ENCODE results near the gene SLC7A6.

Gene SLC7A6

DNA sequence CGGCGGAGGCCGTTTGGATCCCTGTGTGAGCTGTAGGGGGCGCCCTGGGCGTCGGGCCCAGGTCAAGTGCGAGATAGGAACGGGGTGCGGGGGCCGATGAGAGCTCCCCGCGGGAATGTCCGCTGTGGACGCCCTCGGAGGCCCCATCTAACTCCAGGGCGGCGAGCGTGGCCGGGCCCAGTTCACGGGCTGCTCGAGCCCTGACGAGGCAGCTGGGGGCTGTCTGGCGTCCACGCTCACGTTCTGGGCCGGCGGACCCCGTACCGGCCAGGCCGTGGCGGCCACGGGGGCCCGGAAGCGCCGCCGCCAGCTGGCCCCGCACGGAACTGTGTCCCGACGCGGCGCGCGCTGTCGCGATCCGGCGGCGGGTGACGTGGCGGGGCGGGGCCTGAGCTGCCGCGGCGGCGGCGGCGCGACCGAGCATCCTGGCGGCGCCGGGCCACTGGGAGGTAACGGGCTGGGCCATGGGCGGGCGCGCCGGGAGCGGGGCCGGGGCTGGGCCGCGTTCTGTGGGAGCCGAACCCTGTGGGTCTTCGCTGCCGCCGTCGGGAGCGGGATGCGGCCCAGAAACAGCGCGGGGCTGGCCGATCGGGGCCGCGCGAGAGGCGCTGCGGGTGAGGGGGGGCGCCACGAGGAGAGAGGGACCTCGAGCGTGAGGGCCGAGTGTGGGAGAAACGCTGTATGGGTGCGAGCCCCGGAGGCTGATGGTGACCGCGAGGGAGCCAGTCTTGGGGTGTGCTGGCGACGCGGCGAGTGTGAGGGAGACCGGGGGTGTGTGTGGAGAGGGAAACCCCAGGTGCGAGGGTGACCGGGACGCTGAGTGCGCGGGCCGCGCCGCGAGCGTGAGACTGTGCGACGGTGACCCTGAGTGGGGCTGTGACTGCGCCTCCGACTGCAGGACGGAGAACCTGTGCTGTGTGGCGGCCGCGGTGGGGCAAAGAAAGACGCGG lies at the start of gene SLC7A6:
Gene SLC7A6, plus strand, starts transcription at position 399 of the 950 bp plus-strand sequence. CDS start 10,201 bp downstream, outside the sequence.
- DNase-seq (ENCODE audit: low read depth in 2 of 2), result peak; percentile 63 to 80

DNA sequence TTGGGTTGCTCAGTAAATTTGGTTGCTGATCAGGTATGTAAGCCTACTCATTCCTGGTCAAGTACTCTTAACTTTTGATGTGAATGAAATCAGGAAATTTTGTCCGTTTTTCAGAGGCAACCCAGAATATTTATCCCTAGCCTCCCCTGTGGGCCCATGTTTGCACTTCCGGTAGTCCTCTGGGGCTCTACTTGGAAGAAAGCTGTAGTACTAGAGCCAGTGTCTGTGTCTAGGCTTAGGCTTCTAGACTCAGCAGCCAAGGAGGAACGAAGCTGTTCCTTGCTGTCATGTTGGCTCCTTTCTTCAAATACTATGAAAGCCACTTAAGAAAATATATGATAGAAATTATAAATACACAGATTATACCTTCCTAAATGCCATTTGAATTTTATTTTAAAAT lies 49.6 kb upstream of the SLC7A6 start:
- DNase-seq (ENCODE audit: low read depth in 2 of 2), result no peak

- no peak for DNase-seq (ENCODE audit: low read depth in 2 of 2)
Measured at GRCh38 chr16:68215302-68215701, 49.0 kb upstream of the SLC7A6 start.

GRCh38 chr16:68216240-68216639 lies 48.1 kb upstream of the SLC7A6 start:
- DNase-seq (ENCODE audit: low read depth in 2 of 2), result no peak

- no peak for DNase-seq (ENCODE audit: low read depth in 2 of 2)
Measured at GRCh38 chr16:68217506-68217905, 46.8 kb upstream of the SLC7A6 start.

DNA sequence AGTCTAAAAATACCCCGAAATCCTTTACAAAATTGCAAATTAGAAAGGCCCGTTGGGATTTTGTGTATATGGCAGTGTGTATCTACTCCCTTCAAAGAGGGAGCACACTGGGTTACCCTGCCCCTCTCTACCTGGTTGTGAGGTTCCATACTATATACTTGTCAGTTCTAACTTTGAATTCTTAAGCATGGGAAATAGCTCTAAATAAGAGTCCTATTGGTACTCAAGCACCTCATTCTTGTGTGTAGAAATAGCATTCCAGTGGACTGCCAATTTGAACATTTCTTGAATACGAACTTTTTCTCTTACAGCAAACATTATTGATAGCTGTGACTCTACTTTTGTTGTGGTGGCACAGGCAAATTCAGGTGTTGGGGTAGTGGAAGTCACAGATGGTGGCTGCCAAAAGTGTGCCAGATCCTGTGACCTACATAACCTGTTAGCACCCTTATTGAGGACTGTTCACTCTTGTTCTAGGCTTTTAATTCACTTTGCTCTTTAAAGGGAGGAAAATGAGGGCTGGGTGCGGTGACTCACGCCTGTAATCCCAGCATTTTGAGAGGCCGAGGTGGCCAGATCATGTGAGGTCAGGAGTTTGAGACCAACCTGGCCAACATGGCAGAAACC lies 44.5 kb upstream of the SLC7A6 start:
- DNase-seq (ENCODE audit: low read depth in 2 of 2), result no peak

- no peak for DNase-seq (ENCODE audit: low read depth in 2 of 2)
Measured at GRCh38 chr16:68223072-68223471, 41.3 kb upstream of the SLC7A6 start.

- DNase-seq (ENCODE audit: low read depth in 2 of 2), result no peak
Measured at GRCh38 chr16:68226116-68226515, 38.2 kb upstream of the SLC7A6 start.

- no peak for DNase-seq (ENCODE audit: low read depth in 2 of 2)
Measured at GRCh38 chr16:68227183-68227793, 37.0 kb upstream of the SLC7A6 start.

DNA sequence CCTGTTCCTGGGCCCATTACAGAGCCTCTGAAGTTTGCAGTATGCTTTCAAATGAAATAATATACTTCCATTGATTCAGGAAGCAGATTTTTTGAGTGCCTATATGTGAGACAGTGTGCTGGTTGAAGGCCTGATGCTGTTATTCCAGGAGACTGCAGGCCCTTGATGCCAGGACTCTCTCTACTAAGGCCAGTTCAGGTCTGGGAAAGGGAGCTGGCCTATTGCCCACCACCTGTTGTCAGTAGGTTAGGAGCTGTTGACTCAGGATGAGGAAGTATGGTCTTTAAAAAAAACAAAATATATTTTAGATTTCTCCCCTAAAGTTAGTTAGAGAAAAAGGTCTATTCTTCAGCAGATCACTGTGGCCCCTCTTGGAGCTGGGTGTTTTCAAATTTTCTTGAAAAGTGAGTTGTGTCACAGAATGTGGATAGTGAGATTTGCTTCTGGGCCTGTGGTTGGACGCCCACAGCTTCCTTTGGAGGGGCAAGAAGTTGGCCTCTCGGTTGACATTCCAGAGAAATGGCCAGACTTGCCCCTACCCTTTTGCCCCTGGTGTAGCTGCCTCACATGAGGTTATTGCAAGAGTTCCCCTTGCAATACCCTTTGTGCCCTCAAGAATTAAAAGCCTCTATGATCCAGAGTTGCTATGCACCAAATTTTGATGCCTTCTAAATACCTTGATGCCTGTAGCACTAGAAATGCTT lies 36.3 kb upstream of the SLC7A6 start:
- no peak for DNase-seq (ENCODE audit: low read depth in 2 of 2)

DNA sequence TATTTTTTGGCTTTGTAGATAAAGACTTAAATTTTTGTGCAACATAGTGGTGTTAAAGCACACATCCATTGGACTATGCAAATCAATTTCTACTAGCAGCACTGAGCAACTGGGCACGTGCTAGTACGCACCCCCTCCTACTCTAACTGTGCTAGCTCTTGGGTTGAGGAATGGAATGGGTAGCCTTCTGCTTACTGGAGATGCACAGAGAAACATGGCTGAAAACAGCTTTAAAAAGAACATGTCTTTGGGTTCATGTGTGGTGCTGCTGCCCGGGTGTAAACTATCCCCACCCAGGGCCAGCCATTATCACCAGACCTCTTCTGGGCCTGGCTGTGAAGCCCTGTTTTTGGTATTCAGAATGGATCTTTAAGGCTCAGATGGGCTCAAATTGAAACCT lies 35.7 kb upstream of the SLC7A6 start:
- DNase-seq (ENCODE audit: low read depth in 2 of 2), result no peak

DNA sequence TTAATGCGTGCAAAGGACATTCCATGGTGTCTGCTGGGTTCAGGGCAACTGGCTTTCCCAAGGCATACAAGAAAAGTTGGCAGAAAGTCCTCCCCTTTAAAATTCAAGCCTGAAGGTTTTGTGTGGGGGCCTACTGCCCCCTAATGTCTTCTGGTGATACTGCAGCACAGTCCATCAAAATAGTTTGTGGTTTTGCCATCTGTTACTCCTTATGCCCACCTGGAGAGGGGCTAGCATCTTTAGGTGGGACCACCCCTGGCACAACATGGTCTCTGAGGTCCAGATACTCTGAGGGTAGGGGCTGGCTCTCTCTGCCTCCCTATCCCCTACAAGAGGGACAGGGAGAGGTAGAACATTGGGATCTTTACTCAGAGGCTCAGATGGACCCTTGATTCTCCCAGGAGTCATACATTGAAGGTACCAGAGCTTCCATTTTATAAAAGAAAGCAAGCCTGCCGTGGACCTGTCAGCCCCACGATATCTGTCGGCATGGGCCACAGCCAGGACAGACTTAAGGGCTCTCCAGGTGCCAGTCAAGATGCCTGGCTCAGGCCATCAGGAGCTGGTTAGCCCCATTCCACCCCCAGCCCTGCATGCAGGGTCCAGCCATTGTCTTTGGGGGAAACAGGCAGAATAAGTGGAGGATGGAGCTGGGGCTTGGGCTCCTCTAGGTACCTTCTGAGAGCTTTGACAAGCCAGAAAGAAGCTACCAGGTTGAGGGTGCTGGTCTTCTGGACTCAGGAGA lies 34.7 kb upstream of the SLC7A6 start:
- DNase-seq (ENCODE audit: low read depth in 2 of 2), result no peak

DNA sequence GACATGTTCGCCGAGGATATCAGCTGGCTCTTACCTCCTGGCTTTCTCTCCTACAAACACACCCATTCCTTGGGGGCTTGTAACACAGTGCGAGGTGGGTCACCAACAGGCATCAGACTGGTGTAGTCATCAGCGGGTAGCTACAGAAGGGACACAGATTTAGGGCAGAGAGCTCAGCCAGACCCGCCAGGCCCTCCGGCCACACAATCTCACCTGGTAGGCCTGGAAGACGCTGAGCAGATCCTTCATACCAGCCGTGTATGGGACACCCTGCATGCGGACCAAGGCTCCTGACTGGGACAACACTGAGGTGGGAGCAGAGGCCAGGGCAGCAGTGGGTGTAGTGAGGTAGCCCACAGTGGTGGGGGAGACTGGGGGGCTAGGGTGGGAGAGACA lies 34.2 kb upstream of the SLC7A6 start:
- DNase-seq (ENCODE audit: low read depth in 2 of 2), result no peak

DNA sequence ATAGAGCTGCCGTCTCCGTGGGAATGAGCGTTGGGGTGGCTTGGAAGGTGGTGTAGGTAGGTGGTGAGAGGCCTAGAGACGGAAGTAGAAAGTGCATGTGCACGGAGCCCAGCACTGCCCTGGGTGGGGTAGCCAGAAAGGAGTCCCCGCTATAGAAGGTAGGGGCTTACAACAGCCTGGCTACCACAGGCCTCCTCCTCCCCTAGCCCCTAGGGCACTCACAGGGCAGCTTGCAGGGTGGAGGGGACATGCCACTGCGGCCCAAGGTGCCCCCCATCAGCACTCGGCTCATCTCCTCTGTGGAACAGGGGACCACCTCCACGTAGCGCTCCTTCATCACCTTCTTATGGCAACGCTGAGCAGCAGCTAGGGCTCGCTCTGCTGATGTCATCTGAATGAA lies 33.4 kb upstream of the SLC7A6 start:
- DNase-seq (ENCODE audit: low read depth in 2 of 2), result no peak

GRCh38 chr16:68231384-68232136 lies 32.8 kb upstream of the SLC7A6 start:
- DNase-seq (ENCODE audit: low read depth in 2 of 2), result no peak

GRCh38 chr16:68232335-68232734 lies 32.0 kb upstream of the SLC7A6 start:
- no peak for DNase-seq (ENCODE audit: low read depth in 2 of 2)

GRCh38 chr16:68233085-68233834 lies 31.1 kb upstream of the SLC7A6 start:
- no peak for DNase-seq (ENCODE audit: low read depth in 2 of 2)

- DNase-seq (ENCODE audit: low read depth in 2 of 2), result no peak
Measured at GRCh38 chr16:68233835-68234187, 30.5 kb upstream of the SLC7A6 start.

DNA sequence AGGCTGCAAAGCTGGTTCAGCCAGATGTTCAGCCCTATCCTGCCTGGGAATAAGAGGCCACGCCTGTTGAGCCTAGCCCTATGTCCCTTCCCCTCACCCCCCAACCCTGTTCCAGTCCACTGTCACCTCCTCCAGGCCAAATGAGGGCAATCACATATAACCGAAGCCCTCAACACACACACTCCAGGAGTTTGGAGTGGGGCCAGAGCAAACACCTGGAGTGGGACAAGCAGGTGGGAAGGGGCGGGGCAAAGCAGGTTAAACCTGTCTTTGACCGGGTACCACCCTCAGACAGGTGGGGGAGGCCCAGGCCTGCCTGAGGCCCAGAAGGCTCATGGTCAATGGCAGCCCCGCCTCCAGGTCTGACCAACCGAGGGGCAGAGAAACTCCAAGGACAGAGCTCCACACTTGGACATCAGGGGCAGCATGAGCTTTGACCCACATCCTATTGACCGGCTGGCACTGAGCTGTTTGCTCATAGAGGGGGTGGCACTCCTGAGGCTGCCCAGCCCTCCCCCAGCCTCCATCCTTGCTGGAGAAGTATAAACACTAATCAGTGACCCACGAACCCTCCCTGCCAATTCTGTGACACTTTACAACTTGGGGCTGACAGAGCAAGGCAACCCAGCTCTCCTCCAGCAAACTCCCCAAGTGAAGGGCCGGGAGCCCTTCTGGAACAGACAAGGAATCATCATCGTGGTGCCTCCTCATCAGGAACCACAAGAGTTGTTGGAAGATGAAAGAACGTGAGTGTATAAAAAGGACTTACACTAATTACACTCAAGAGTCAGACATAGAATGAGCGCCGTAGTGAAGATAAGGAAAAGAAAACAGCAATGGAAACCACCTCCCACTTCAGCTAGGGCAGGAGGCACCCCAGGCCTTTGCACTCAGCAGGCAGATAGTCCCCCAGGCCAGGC lies 29.9 kb upstream of the SLC7A6 start:
- DNase-seq (ENCODE audit: low read depth in 2 of 2), result no peak

Measured in stimulated activated CD8-positive, alpha-beta memory T cell treated with anti-CD3 and anti-CD28 coated beads, Interleukin-15, amount 100 ng/mL, for 4 hours (primary cell).